Panc1 (cell line): ENCODE measurements around the gene MSH4. TPM values are rescaled to one million over a fixed set of nuclear protein-coding genes. Genes with fewer than 3 reads are reported as not detected.

Source experiments
- ATAC-seq: fragments of 200-7000 bp; cut with Tn5 transposase; 2 replicates; pipeline ENCODE4 v1.9.1; 2020; ENCODE audit warnings: mild to moderate bottlenecking, moderate library complexity
- BruUV-seq: library from RNA; stranded (reverse); fragments of 400-500 nt; replicated peaks from 2 replicates; lab custom pipeline; 2021; lab: Mats Ljungman, UMichigan
- CTCF ChIA-PET: fragments of 300-600 bp; sonication (Branson Sonifier 250); formaldehyde crosslinking; loops from one replicate; lab custom pipeline; 2022; ENCODE audit warnings: antibody characterized with exemption; lab: Charles Lee
- POLR2A ChIA-PET: fragments of 300-600 bp; sonication (Branson Sonifier 250); formaldehyde crosslinking; loops from one replicate; lab custom pipeline; 2022; ENCODE audit warnings: antibody characterized with exemption; lab: Charles Lee
- DNase-seq: peaks from one replicate; pipeline ENCODE4 v3.0.0-alpha.2; 2010; ENCODE audit warnings: low read depth, low spot score
- H3K27ac ChIP-seq: 2 replicates; pipeline ENCODE4 v1.5.1; 2011; ENCODE audit warnings: mild to moderate bottlenecking, low read length, inconsistent platforms
- H3K27me3 ChIP-seq: fragments of 200-500 bp; sonication (Bioruptor generic); 2 replicates; pipeline ENCODE4 v1.6.0; 2014; ENCODE audit warnings: low read length, inconsistent platforms; ENCODE audit not compliant: control insufficient read depth, insufficient read depth
- H3K36me3 ChIP-seq: fragments of 200-500 bp; sonication (Bioruptor generic); 2 replicates; pipeline ENCODE4 v1.5.1; 2014; ENCODE audit warnings: inconsistent platforms, mild to moderate bottlenecking, low read length, moderate library complexity; ENCODE audit not compliant: control insufficient read depth, insufficient read depth
- H3K4me1 ChIP-seq: 2 replicates; pipeline ENCODE4 v1.5.1; 2011; ENCODE audit warnings: inconsistent platforms, mild to moderate bottlenecking, low read length, moderate library complexity; ENCODE audit not compliant: control insufficient read depth, insufficient read depth
- H3K4me3 ChIP-seq, 2 experiments: 2 replicates each; pipeline ENCODE4 v1.5.1; 2011 to 2012; ENCODE audit warnings: low read depth in 2 of 2, low read length in 2 of 2, mild to moderate bottlenecking in 2 of 2, inconsistent platforms in 1 of 2, moderate library complexity in 1 of 2
- H3K9me3 ChIP-seq: fragments of 200-500 bp; sonication (Bioruptor generic); 2 replicates; pipeline ENCODE4 v1.5.1; 2014; ENCODE audit warnings: low read depth, mild to moderate bottlenecking, inconsistent platforms, low read length, moderate library complexity; ENCODE audit not compliant: control insufficient read depth, insufficient read depth
- POLR2AphosphoS5 ChIP-seq: IDR thresholded peaks from 2 replicates; pipeline ENCODE4 v1.6.1; 2012; ENCODE audit warnings: mild to moderate bottlenecking, low read depth, low read length, moderate library complexity
- SIN3A ChIP-seq: IDR thresholded peaks from 2 replicates; pipeline ENCODE4 v1.6.1; 2012; ENCODE audit warnings: low read depth, mild to moderate bottlenecking, low read length, moderate library complexity, borderline replicate concordance; ENCODE audit not compliant: insufficient read depth
- TCF7L2 ChIP-seq: IDR thresholded peaks from 2 replicates; pipeline ENCODE4 v1.6.1; 2011; ENCODE audit warnings: mild to moderate bottlenecking, low read depth, low read length, inconsistent platforms
- in situ Hi-C: cut with HindIII; loops from 2 replicates; pipeline ENCODE4 v1.10.0; 2016; ENCODE audit warnings: low sequenced_read_pairs, low pct_unique_long_range_greater_than_20kb
- intact Hi-C: fragments of 100-400 bp; cut with micrococcal nuclease; formaldehyde crosslinking; loops from one replicate; pipeline ENCODE4 v1.10.0; 2022; ENCODE audit not compliant: unreplicated experiment
- total RNA-seq: library from RNA; stranded (reverse); gene quantifications from one replicate; pipeline ENCODE4 v1.2.1, GENCODE V29; 2021; ENCODE audit not compliant: unreplicated experiment
- TF ChIP-seq, protein P1 (sequence below), 2 experiments: IDR thresholded peaks; 2 replicates each; pipeline ENCODE4 v1.6.1; 2011 to 2012; ENCODE audit warnings: low read depth in 2 of 2, control low read depth in 1 of 2, low read length in 1 of 2, mild to moderate bottlenecking in 1 of 2, moderate library complexity in 1 of 2; ENCODE audit not compliant: insufficient read depth in 1 of 2
- TF ChIP-seq, protein P2 (sequence below): fragments of 450-650 bp; IDR thresholded peaks from 2 replicates; pipeline ENCODE4 v1.5.1; 2017; ENCODE audit warnings: mild to moderate bottlenecking

Gene MSH4
- total RNA-seq, 1 experiment from 2014 or later: 0.26 TPM

DNA sequence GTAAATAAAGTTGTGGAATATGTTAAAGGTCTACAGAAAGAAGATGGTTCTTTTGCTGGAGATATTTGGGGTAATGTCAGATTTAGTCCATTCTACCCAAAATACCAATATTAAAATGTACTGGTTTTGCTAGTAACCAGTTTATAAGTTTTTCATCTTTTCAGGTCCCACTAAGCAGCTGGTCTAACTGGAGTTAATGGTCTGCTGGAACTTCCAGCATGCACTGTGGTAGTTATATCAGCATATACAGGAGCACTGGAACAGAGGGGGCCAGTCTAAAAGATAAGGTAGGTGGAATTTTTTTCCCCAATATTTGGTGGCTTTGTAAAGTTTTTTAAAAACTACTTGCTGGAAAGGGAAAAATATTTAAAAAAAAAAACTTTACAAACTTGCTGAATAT, 6.7 kb upstream of the MSH4 start:
- in situ Hi-C loops (no loop called here), intact Hi-C loops (loop anchor here (2.0 kb wide), 1 partner anchor 65 kb away; the partner anchor contains the start of gene ACADM)
- BruUV-seq: no TSS peak
- Histone ChIP-seq H3K27me3 (no peaks in the 10 kb centered on the region), H3K27ac (peak overlapping the region; percentile 49; the same call in 1 of the 2 replicates), H3K9me3 (no peaks in the 10 kb centered on the region), H3K36me3 (peaks cover 80% of the 10 kb centered on the region), H3K4me1 (peaks cover 39% of the 10 kb centered on the region), H3K4me3 (peak overlapping the region; percentile 27 to 81)
- no peak for ATAC-seq
- ChIA-PET POLR2A (interaction anchor here (0.6 to 0.8 kb wide), 2 partner anchors 59 to 61 kb away, joined by 3 to 5 read pairs; no protein-coding TSS in a partner anchor), CTCF (no interaction called here)
- TF ChIP-seq SIN3A: no peak
- TF ChIP-seq, protein P1, sequence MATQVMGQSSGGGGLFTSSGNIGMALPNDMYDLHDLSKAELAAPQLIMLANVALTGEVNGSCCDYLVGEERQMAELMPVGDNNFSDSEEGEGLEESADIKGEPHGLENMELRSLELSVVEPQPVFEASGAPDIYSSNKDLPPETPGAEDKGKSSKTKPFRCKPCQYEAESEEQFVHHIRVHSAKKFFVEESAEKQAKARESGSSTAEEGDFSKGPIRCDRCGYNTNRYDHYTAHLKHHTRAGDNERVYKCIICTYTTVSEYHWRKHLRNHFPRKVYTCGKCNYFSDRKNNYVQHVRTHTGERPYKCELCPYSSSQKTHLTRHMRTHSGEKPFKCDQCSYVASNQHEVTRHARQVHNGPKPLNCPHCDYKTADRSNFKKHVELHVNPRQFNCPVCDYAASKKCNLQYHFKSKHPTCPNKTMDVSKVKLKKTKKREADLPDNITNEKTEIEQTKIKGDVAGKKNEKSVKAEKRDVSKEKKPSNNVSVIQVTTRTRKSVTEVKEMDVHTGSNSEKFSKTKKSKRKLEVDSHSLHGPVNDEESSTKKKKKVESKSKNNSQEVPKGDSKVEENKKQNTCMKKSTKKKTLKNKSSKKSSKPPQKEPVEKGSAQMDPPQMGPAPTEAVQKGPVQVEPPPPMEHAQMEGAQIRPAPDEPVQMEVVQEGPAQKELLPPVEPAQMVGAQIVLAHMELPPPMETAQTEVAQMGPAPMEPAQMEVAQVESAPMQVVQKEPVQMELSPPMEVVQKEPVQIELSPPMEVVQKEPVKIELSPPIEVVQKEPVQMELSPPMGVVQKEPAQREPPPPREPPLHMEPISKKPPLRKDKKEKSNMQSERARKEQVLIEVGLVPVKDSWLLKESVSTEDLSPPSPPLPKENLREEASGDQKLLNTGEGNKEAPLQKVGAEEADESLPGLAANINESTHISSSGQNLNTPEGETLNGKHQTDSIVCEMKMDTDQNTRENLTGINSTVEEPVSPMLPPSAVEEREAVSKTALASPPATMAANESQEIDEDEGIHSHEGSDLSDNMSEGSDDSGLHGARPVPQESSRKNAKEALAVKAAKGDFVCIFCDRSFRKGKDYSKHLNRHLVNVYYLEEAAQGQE (IDR thresholded peaks at IDR 0.05; ENCODE audit: insufficient read depth in 1 of 2, low read depth in 2 of 2, low read length in 1 of 2): no peak
- TF ChIP-seq TCF7L2: no peak
- no peak for DNase-seq

DNA sequence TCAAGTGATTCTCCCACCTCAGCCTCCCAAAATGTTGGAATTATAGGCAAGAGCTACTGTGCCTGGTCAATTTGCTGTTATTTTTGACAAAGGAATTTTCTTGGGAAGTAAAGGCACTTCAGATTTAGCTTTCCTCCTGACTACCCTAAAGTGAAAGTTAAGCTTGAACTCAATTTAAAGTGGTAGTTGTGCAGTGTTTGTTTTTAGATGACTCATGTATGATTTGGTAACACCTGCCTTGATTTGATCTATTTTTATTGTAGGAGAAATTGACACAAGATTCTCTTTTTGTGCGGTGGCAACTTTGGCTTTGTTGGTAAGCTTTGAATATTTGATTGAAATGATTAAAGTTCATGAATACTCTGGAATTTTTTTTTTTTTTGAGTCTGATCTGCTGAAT, 5.7 kb upstream of the MSH4 start:
- intact Hi-C loops: no loop called here
- no peaks in the 10 kb centered on the region for H3K9me3 ChIP-seq
- H3K27ac ChIP-seq: peak overlapping the region; percentile 49; the same call in 1 of the 2 replicates
- ATAC-seq (no peak), DNase-seq (no peak)
- in situ Hi-C loops: no loop called here
- no TSS peak for BruUV-seq
- H3K36me3 ChIP-seq: peaks cover 87% of the 10 kb centered on the region
- ChIA-PET CTCF (no interaction called here), POLR2A (no interaction called here)
- TF ChIP-seq, protein P1 (IDR thresholded peaks at IDR 0.05; ENCODE audit: insufficient read depth in 1 of 2, low read depth in 2 of 2, low read length in 1 of 2): no peak
- peaks cover 35% of the 10 kb centered on the region for H3K4me1 ChIP-seq
- peak overlapping the region in 1 of 2 experiments; percentile 27; a peak in 2 of 4 replicates for H3K4me3 ChIP-seq
- no peaks in the 10 kb centered on the region for H3K27me3 ChIP-seq

DNA sequence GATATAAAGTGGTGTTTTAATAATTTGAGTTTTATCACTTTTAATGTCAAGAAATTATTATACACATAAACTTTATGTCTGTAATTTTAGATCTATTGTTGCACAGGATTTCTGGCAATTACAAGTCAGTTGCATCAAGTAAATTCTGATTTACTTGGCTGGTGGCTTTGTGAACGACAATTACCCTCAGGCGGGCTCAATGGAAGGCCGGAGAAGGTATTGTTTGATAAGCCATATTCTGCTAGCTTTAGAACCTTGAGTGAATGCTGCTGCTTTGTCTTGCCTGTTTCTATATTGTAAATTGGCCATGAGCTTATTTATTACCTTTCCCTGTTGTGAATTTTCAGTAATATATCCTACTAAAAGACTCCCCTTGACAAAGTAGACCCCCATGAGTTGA, 4.6 kb upstream of the MSH4 start:
- TF ChIP-seq SIN3A: no peak
- no peak for TF ChIP-seq TCF7L2
- TF ChIP-seq, protein P1 (IDR thresholded peaks at IDR 0.05; ENCODE audit: insufficient read depth in 1 of 2, low read depth in 2 of 2, low read length in 1 of 2): no peak
- no peak for TF ChIP-seq POLR2AphosphoS5
- TF ChIP-seq, protein P2, sequence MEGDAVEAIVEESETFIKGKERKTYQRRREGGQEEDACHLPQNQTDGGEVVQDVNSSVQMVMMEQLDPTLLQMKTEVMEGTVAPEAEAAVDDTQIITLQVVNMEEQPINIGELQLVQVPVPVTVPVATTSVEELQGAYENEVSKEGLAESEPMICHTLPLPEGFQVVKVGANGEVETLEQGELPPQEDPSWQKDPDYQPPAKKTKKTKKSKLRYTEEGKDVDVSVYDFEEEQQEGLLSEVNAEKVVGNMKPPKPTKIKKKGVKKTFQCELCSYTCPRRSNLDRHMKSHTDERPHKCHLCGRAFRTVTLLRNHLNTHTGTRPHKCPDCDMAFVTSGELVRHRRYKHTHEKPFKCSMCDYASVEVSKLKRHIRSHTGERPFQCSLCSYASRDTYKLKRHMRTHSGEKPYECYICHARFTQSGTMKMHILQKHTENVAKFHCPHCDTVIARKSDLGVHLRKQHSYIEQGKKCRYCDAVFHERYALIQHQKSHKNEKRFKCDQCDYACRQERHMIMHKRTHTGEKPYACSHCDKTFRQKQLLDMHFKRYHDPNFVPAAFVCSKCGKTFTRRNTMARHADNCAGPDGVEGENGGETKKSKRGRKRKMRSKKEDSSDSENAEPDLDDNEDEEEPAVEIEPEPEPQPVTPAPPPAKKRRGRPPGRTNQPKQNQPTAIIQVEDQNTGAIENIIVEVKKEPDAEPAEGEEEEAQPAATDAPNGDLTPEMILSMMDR: no peak
- ATAC-seq: no peak
- CTCF ChIA-PET: no interaction called here
- no TSS peak for BruUV-seq
- intact Hi-C loops (no loop called here), in situ Hi-C loops (no loop called here)
- Histone ChIP-seq H3K27ac (no peak overlapping the region), H3K9me3 (no peaks in the 10 kb centered on the region), H3K27me3 (no peaks in the 10 kb centered on the region), H3K4me3 (no peak overlapping the region), H3K36me3 (peaks cover 78% of the 10 kb centered on the region), H3K4me1 (peaks cover 35% of the 10 kb centered on the region)
- DNase-seq: no peak
- POLR2A ChIA-PET: no interaction called here
